K562 (cell line): ENCODE measurements around the gene MMEL1. TPM values are rescaled to one million over a fixed set of nuclear protein-coding genes. Genes with fewer than 3 reads are reported as not detected.

Experiments
- AFF4 ChIP-seq: sonication (generic); formaldehyde crosslinking; IDR thresholded peaks from 2 replicates; pipeline ENCODE4 v1.8.0; 2023; ENCODE audit warnings: mild to moderate bottlenecking, missing genetic modification reagents
- ATF4 ChIP-seq: fragments of 450-650 bp; formaldehyde crosslinking; IDR thresholded peaks from 2 replicates; pipeline ENCODE4 v1.4.0; 2022; ENCODE audit warnings: mild to moderate bottlenecking, moderate library complexity
- CBFB ChIP-seq: sonication (generic); formaldehyde crosslinking; IDR thresholded peaks from 2 replicates; pipeline ENCODE4 v1.4.0; 2020; ENCODE audit warnings: mild to moderate bottlenecking, missing genetic modification reagents
- EP400 ChIP-seq: fragments of 450-650 bp; IDR thresholded peaks from 2 replicates; pipeline ENCODE4 v1.6.1; 2017; ENCODE audit warnings: antibody characterized with exemption, mild to moderate bottlenecking, moderate library complexity
- ETV1 ChIP-seq: fragments of 450-650 bp; conservative IDR thresholded peaks from 2 replicates; pipeline ENCODE4 v1.6.1; 2016; ENCODE audit warnings: missing genetic modification characterization, control low read depth, low read depth, missing compliant biosample characterization
- FIP1L1 ChIP-seq: fragments of 200-400 bp; formaldehyde crosslinking; IDR thresholded peaks from 2 replicates; pipeline ENCODE4 v1.6.1; 2018; ENCODE audit warnings: mild to moderate bottlenecking, low read depth, low read length; ENCODE audit not compliant: poor library complexity, severe bottlenecking
- FOXJ3 ChIP-seq: sonication (generic); formaldehyde crosslinking; IDR thresholded peaks from 2 replicates; pipeline ENCODE4 v1.4.0; 2020; ENCODE audit warnings: mild to moderate bottlenecking, missing genetic modification reagents
- GTF2B ChIP-seq: IDR thresholded peaks from 2 replicates; pipeline ENCODE4 v1.6.1; 2011; ENCODE audit not compliant: insufficient read length; ENCODE audit errors: extremely low read depth
- IRF2 ChIP-seq: sonication (generic); formaldehyde crosslinking; IDR thresholded peaks from 2 replicates; pipeline ENCODE4 v1.8.1; 2022; ENCODE audit warnings: mild to moderate bottlenecking, missing genetic modification reagents
- KAT2B ChIP-seq: IDR thresholded peaks from one replicate; pipeline ENCODE4 v1.6.1; 2012; ENCODE audit warnings: low read depth, mild to moderate bottlenecking, control low read depth, inconsistent platforms, low read length, moderate library complexity
- NCOA4 ChIP-seq: fragments of 450-650 bp; IDR thresholded peaks from 2 replicates; pipeline ENCODE4 v1.6.1; 2018; ENCODE audit warnings: mild to moderate bottlenecking; ENCODE audit not compliant: partially characterized antibody
- POLR2G ChIP-seq: fragments of 200-400 bp; formaldehyde crosslinking; IDR thresholded peaks from 2 replicates; pipeline ENCODE4 v1.6.1; 2017; ENCODE audit warnings: low read depth, mild to moderate bottlenecking, antibody characterized with exemption, low read length, moderate library complexity
- PURB ChIP-seq: sonication (generic); formaldehyde crosslinking; IDR thresholded peaks from 2 replicates; pipeline ENCODE4 v1.9.0; 2021; ENCODE audit warnings: low read depth, mild to moderate bottlenecking, missing genetic modification reagents
- RBFOX2 ChIP-seq: fragments of 200-400 bp; formaldehyde crosslinking; IDR thresholded peaks from 2 replicates; pipeline ENCODE4 v1.6.1; 2017; ENCODE audit warnings: low read depth, mild to moderate bottlenecking, low read length, moderate library complexity
- SFPQ ChIP-seq: fragments of 200-400 bp; formaldehyde crosslinking; IDR thresholded peaks from 2 replicates; pipeline ENCODE4 v1.6.1; 2017; ENCODE audit warnings: mild to moderate bottlenecking, low read depth, low read length, moderate library complexity
- SMC3 ChIP-seq: conservative IDR thresholded peaks from 2 replicates; pipeline ENCODE4 v1.6.1; 2011; ENCODE audit warnings: low read depth, low read length, improper control_type of control experiment; ENCODE audit not compliant: insufficient read depth
- SNIP1 ChIP-seq: fragments of 450-650 bp; IDR thresholded peaks from 2 replicates; pipeline ENCODE4 v1.7.1; 2017; ENCODE audit warnings: low read depth, mild to moderate bottlenecking
- TEAD1 ChIP-seq, 2 experiments: fragments of 450-650 bp in 1 of 2; sonication (generic) in 1 of 2; formaldehyde crosslinking; IDR thresholded peaks; 2 replicates each; pipeline versions ENCODE4 v1.4.0 to v1.8.0; 2020 to 2022; ENCODE audit warnings: mild to moderate bottlenecking in 2 of 2, missing genetic modification reagents in 1 of 2
- ZC3H8 ChIP-seq: fragments of 450-650 bp; IDR thresholded peaks from 2 replicates; pipeline ENCODE4 v1.6.1; 2017
- ZKSCAN1 ChIP-seq: fragments of 150-350 bp; IDR thresholded peaks from 2 replicates; pipeline ENCODE4 v1.6.1; 2016; ENCODE audit warnings: low read depth, low read length
- ZNF717 ChIP-seq: fragments of 250-450 bp; sonication (Bioruptor Pico); IDR thresholded peaks from 2 replicates; pipeline ENCODE4 v1.5.0; 2021
- polyA plus RNA-seq, 8 experiments: library from polyadenylated mRNA; depleted of rRNA in 4 of 8; stranded (reverse) in 5 of 8; unstranded in 3 of 8; fragments of >200 nt; fragmentation: Nextera tagmentation in 2 of 8; fragmentation: Illumina TruSeq in 1 of 8; extraction: Ambion mirVana in 2 of 8; extraction: Trizol in 1 of 8; gene quantifications; 2 replicates each; pipeline versions ENCODE4 v1.2.1 to v1.2.3, GENCODE V29; 2011 to 2014; ENCODE audit warnings: inconsistent platforms in 1 of 8, missing spikeins in 1 of 8
- total RNA-seq, 7 experiments: library from RNA; depleted of rRNA in 6 of 7; stranded (reverse); fragments of >200 nt in 6 of 7; fragmentation: Illumina TruSeq in 2 of 7; extraction: Trizol in 2 of 7; gene quantifications; 2 replicates each; pipeline versions ENCODE4 v1.2.1 to v1.2.3, GENCODE V29; 2011 to 2021; ENCODE audit warnings: low replicate concordance in 1 of 7

The MMEL1 gene
- total and polyA plus RNA-seq, 9 of the 15 experiments (the other 6 are each of a cell fraction or from before 2014, with no cell fraction given) = not detected

GRCh38 chr1:2541619-2542245 is 91.1 kb downstream of the MMEL1 start (continued):
- TF ChIP-seq GTF2B (no peak), PURB (CRISPR knock-in tag) (no peak), CBFB (CRISPR knock-in tag) (peak; percentile 50; the same call in 1 of the 2 replicates), FOXJ3 (CRISPR knock-in tag) (no peak), IRF2 (no peak), ZKSCAN1 (no peak), POLR2G (peak; percentile 75), NCOA4 (peak; percentile 92), SNIP1 (no peak), SMC3 (0 out of 2 replicates have a peak, but pooled peaks have one; percentile 3), ZC3H8 (no peak), ZNF717 (CRISPR knock-in tag) (0 out of 2 replicates have a peak, but pooled peaks have one; percentile 48), EP400 (peak; percentile 90), RBFOX2 (peak; percentile 74), ATF4 (CRISPR knock-in tag) (no peak), SFPQ (no peak), KAT2B (no peak), FIP1L1 (peak; percentile 85), AFF4 (CRISPR knock-in tag) (no peak), TEAD1 (CRISPR knock-in tag; IDR thresholded peaks at IDR 0.05) (peak in 1 of 2 experiments; percentile 41; a peak in 1 of 4 replicates), ETV1 (tag) (no peak)
